Stomach (tissue), 9 donors: ENCODE results near the gene PAGR1. TPM values are rescaled to one million over a fixed set of nuclear protein-coding genes. Genes with fewer than 3 reads are reported as not detected.

Experiments used
- DNase-seq, 2 donors: peaks; one replicate each; pipeline versions ENCODE4 v3.0.0 to v3.0.0-alpha.2; 2013 to 2019
- H3K27ac ChIP-seq, 5 donors: fragments of 200-600 bp in 4 of 5; sonication (generic) in 4 of 5; one replicate each; pipeline ENCODE4 v1.5.1; 2013 to 2019; ENCODE audit warnings: mild to moderate bottlenecking in 1 of 5, moderate library complexity in 1 of 5
- H3K27me3 ChIP-seq, 3 donors: fragments of 200-600 bp; sonication (generic); one replicate each; pipeline ENCODE4 v1.5.1; 2017 to 2019; ENCODE audit warnings: mixed run types in 1 of 3
- H3K36me3 ChIP-seq, 4 donors: fragments of 200-600 bp; sonication (generic); 1 replicate in 3 of 4; 2 replicates in 1 of 4; pipeline ENCODE4 v1.5.1; 2016 to 2019
- H3K4me1 ChIP-seq, 4 donors: fragments of 200-600 bp; sonication (generic); one replicate each; pipeline ENCODE4 v1.5.1; 2016 to 2019
- H3K4me3 ChIP-seq, 4 donors: fragments of 200-600 bp; sonication (generic) in 3 of 4; one replicate each; pipeline ENCODE4 v1.5.1; 2016 to 2019; ENCODE audit warnings: mild to moderate bottlenecking in 1 of 4
- H3K9me3 ChIP-seq, 4 donors: fragments of 200-600 bp; sonication (generic); one replicate each; pipeline ENCODE4 v1.5.1; 2016 to 2019
- EP300 ChIP-seq: sonication (generic); formaldehyde crosslinking; IDR thresholded peaks from one replicate; pipeline ENCODE4 v1.6.1; 2017; ENCODE audit warnings: antibody characterized with exemption
- POLR2A ChIP-seq, 4 donors: fragments of 450-650 bp; IDR thresholded peaks; one replicate each; pipeline ENCODE4 v1.6.1; 2016; ENCODE audit warnings: antibody characterized with exemption in 4 of 4, control low read depth in 2 of 4, mild to moderate bottlenecking in 1 of 4, moderate library complexity in 1 of 4
- POLR2AphosphoS5 ChIP-seq, 3 donors: sonication (generic); formaldehyde crosslinking; IDR thresholded peaks; one replicate each; pipeline ENCODE4 v1.6.1; 2016; ENCODE audit warnings: antibody characterized with exemption in 3 of 3
- WGBS, 5 donors: extraction: QIAGEN DNeasy Blood & Tissue Kit in 3 of 5; methylation state at CpG; one replicate each; pipeline versions ENCODE4 v1.1.5 to v1.1.7; 2013 to 2018; 5-methylcytosine and 5-hydroxymethylcytosine counted together
- intact Hi-C: fragments of 100-400 bp; cut with DNase I; formaldehyde crosslinking; loops from one replicate; pipeline ENCODE4 v1.15.1; 2023; ENCODE audit warnings: low total_unique reads
- polyA plus RNA-seq, 3 donors: library from polyadenylated mRNA; stranded (reverse); fragments of 200-250 nt; gene quantifications; one replicate each; pipeline ENCODE4 v1.2.3, GENCODE V29; 2013
- total RNA-seq, 5 donors: library from RNA; depleted of rRNA; stranded (reverse); fragments of >200 nt; gene quantifications; one replicate each; pipeline versions ENCODE4 v1.1.0 to v1.2.3, GENCODE V29; 2014 to 2016
- TF ChIP-seq, protein P1 (sequence below), 7 experiments: fragments of 450-650 bp in 4 of 7; fragments of 200-600 bp in 3 of 7; sonication (generic) in 3 of 7; IDR thresholded peaks; one replicate each; pipeline ENCODE4 v1.5.1; 2016 to 2019; ENCODE audit warnings: antibody characterized with exemption in 7 of 7, control low read depth in 2 of 7, mild to moderate bottlenecking in 1 of 7
- donor health status: healthy with polysubstance abuse.
- donor health status: Bipolar disorder and iron deficiency.
- donor health status: healthy.

The PAGR1 gene
- total and polyA plus RNA-seq, 8 donors, result 7.1 to 124 (median 25.5) TPM

DNA sequence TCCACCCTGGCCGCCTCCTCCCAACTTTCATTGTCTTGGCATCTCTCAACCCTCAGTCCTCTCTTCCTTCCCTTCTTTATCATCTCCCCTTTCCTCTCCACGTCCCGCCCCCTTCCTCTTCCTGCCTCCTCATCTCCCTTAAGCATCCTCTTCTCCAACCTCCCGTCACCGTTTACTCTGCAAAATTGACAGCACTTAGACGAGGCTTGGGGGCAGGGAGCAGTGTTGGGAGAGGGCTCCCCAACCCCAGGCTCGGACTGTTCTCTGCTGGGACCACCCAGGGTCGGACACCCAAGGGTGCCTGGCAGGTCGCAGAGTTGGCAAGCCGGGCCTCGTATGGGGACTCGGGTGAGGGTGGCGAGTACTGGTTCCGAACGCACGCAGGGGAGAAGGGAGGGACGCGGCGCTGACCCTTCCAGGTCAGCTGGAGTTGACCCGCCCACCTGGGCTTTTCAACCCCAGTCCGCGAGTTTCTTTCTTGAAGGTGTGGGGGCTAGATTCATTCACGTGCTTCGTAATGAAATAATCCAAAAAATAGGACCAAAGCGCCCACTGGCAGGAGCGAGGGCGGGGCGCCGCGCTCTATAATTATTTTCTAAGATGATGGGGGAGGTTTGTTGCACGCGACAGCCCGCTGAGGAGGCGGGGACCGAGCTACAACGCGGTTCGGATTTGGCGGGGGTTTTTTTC, 775 bp upstream of the PAGR1 start:
- H3K4me3 ChIP-seq, result peak overlapping the region; percentile 64 to 87 (median 71)
- no peak for TF ChIP-seq POLR2AphosphoS5 (IDR thresholded peaks at IDR 0.05)
- no peak for TF ChIP-seq EP300
- TF ChIP-seq, protein P1, sequence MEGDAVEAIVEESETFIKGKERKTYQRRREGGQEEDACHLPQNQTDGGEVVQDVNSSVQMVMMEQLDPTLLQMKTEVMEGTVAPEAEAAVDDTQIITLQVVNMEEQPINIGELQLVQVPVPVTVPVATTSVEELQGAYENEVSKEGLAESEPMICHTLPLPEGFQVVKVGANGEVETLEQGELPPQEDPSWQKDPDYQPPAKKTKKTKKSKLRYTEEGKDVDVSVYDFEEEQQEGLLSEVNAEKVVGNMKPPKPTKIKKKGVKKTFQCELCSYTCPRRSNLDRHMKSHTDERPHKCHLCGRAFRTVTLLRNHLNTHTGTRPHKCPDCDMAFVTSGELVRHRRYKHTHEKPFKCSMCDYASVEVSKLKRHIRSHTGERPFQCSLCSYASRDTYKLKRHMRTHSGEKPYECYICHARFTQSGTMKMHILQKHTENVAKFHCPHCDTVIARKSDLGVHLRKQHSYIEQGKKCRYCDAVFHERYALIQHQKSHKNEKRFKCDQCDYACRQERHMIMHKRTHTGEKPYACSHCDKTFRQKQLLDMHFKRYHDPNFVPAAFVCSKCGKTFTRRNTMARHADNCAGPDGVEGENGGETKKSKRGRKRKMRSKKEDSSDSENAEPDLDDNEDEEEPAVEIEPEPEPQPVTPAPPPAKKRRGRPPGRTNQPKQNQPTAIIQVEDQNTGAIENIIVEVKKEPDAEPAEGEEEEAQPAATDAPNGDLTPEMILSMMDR (IDR thresholded peaks at IDR 0.05), result no peak
- TF ChIP-seq POLR2A (IDR thresholded peaks at IDR 0.05), result no peak
- peaks cover 0 to 22% (median 0%) of the 10 kb centered on the region in 3 donors for H3K27me3 ChIP-seq
- H3K9me3 ChIP-seq, result no peaks in the 10 kb centered on the region
- H3K4me1 ChIP-seq, result peaks cover 55 to 90% (median 88%) of the 10 kb centered on the region in 4 donors
- H3K27ac ChIP-seq, result peak overlapping the region; percentile 12 to 98 (median 96)
- DNase-seq, result peak in 1 of 2 donors; percentile 49
- WGBS, 5 donors, result 4 to 7% (median 6%) methylated on average over 37 to 39 of the region's 39 CpGs
- intact Hi-C loops, result no loop called here
- H3K36me3 ChIP-seq, result peaks cover 0 to 23% (median 19%) of the 10 kb centered on the region in 4 donors

DNA sequence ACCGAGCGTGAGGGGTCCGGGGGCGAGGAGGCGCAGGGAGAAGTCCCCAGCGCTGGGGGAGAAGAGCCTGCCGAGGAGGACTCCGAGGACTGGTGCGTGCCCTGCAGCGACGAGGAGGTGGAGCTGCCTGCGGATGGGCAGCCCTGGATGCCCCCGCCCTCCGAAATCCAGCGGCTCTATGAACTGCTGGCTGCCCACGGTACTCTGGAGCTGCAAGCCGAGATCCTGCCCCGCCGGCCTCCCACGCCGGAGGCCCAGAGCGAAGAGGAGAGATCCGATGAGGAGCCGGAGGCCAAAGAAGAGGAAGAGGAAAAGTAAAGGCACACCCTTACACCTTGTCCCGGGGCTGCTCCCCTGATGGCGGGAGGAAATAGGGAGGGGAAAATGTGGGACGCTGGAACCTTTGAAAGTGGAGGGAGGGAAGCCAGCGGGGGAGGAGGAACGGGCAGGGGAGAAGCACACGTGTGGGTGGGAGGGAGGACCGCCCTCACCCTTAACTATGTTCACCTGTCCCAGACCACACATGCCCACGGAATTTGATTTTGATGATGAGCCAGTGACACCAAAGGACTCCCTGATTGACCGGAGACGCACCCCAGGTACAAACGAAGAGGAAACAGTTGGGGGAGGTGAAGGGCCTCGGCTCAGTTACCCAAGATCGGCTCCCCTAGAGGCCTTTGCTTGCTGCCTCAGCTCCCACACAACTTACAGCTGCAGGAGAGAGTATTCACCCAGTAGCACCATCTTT, 916 bp downstream of the PAGR1 start:
- H3K27ac ChIP-seq, result peak overlapping the region; percentile 94 to 98 (median 96)
- H3K9me3 ChIP-seq, result no peaks in the 10 kb centered on the region
- H3K27me3 ChIP-seq, result peaks cover 0 to 18% (median 0%) of the 10 kb centered on the region in 3 donors
- intact Hi-C loops, result no loop called here
- 2 to 5% (median 3%) methylated on average over 29 to 37 of the region's 37 CpGs for WGBS, 5 donors
- peak overlapping the region; percentile 64 to 87 (median 71) for H3K4me3 ChIP-seq
- TF ChIP-seq POLR2A (IDR thresholded peaks at IDR 0.05), result no peak
- peak in 1 of 3 donors; percentile 23 for TF ChIP-seq POLR2AphosphoS5 (IDR thresholded peaks at IDR 0.05)
- TF ChIP-seq, protein P1 (IDR thresholded peaks at IDR 0.05), result no peak
- DNase-seq, result peak; percentile 65 to 81
- H3K36me3 ChIP-seq, result peaks cover 0 to 21% (median 16%) of the 10 kb centered on the region in 4 donors
- H3K4me1 ChIP-seq, result peaks cover 50 to 86% (median 83%) of the 10 kb centered on the region in 4 donors

DNA sequence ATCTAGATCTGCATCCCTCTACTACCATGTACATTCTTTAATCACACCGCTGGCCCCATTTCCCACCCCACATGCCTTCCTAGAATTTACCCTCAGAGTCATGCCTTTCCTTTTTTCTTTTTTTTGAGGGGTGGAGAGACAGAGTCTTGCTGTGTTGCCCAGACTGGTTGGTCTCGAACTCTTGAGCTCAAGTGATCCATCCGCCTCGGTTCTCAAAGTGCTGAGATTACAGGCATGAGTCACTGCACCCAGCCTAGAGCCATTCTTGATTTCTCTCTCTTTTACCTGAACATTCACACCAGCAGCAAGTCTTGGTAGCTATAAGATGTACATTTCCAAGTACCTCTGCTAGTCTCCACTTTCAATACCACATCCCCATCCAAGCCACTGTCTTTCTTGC, 2.1 kb downstream of the PAGR1 start:
- intact Hi-C loops, result no loop called here
- TF ChIP-seq POLR2AphosphoS5 (IDR thresholded peaks at IDR 0.05), result no peak
- no peak for TF ChIP-seq POLR2A (IDR thresholded peaks at IDR 0.05)
- TF ChIP-seq, protein P1 (IDR thresholded peaks at IDR 0.05), result no peak
- no peak for TF ChIP-seq EP300
- Histone ChIP-seq H3K4me3 (peak overlapping the region in 1 of 4 donors; percentile 87), H3K36me3 (peaks cover 0 to 21% (median 18%) of the 10 kb centered on the region in 4 donors), H3K9me3 (no peaks in the 10 kb centered on the region), H3K4me1 (peaks cover 53 to 86% (median 83%) of the 10 kb centered on the region in 4 donors), H3K27ac (peak overlapping the region in 4 of 5 donors; percentile 94 to 98 (median 96)), H3K27me3 (peaks cover 0 to 6% (median 0%) of the 10 kb centered on the region in 3 donors)
- DNase-seq, result no peak
- WGBS, 5 donors, result 61 to 82% (median 69%) methylated on average over 4 of the region's 4 CpGs

DNA sequence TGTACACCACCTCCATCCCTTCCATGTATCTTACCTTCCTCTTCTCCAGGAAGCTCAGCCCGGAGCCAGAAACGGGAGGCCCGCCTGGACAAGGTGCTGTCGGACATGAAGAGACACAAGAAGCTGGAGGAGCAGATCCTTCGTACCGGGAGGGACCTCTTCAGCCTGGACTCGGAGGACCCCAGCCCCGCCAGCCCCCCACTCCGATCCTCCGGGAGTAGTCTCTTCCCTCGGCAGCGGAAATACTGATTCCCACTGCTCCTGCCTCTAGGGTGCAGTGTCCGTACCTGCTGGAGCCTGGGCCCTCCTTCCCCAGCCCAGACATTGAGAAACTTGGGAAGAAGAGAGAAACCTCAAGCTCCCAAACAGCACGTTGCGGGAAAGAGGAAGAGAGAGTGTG, 3.6 kb downstream of the PAGR1 start:
- peaks cover 62 to 86% (median 84%) of the 10 kb centered on the region in 4 donors for H3K4me1 ChIP-seq
- H3K36me3 ChIP-seq, result peaks cover 0 to 21% (median 18%) of the 10 kb centered on the region in 4 donors
- peak overlapping the region; percentile 58 to 97 (median 94) for H3K27ac ChIP-seq
- TF ChIP-seq, protein P1 (IDR thresholded peaks at IDR 0.05), result peak in 2 of 7 experiments; percentile 22 to 38
- no peak for TF ChIP-seq POLR2A (IDR thresholded peaks at IDR 0.05)
- no peak for TF ChIP-seq POLR2AphosphoS5 (IDR thresholded peaks at IDR 0.05)
- intact Hi-C loops, result no loop called here
- H3K27me3 ChIP-seq, result no peaks in the 10 kb centered on the region
- H3K9me3 ChIP-seq, result no peaks in the 10 kb centered on the region
- DNase-seq, result peak in 1 of 2 donors; percentile 40
- 42 to 58% (median 50%) methylated on average over 15 of the region's 15 CpGs for WGBS, 5 donors
- peak overlapping the region in 3 of 4 donors; percentile 66 to 80 (median 77) for H3K4me3 ChIP-seq
